ENCODE measurements around the gene ETF1.

Gene ETF1

GRCh38 chr5:138464388-138465260 is 78.4 kb downstream of the ETF1 start:
- TF ChIP-seq CREB1 (IDR thresholded peaks at IDR 0.05; ENCODE audit: low read depth), result no peak
- 0 out of 2 replicates have a peak, but pooled peaks have one; percentile 8 for TF ChIP-seq TEAD4 (IDR thresholded peaks at IDR 0.05)
- TF ChIP-seq ZBTB7A (IDR thresholded peaks at IDR 0.05; ENCODE audit: low read depth), result peak; percentile 21; the same call in 1 of the 2 replicates
- TF ChIP-seq FOXM1 (IDR thresholded peaks at IDR 0.05; ENCODE audit: borderline replicate concordance, low read depth), result no peak
- TF ChIP-seq RAD21 (IDR thresholded peaks at IDR 0.05; ENCODE audit: low read depth), result no peak
- TF ChIP-seq REST (IDR thresholded peaks at IDR 0.05; ENCODE audit: low read depth), result no peak
- no peak for TF ChIP-seq CEBPB (IDR thresholded peaks at IDR 0.05)
- TF ChIP-seq MAX (IDR thresholded peaks at IDR 0.05), result peak; percentile 50; the same call in 1 of the 2 replicates
- no peak; the same call in 1 of the 2 replicates for TF ChIP-seq NFIC (IDR thresholded peaks at IDR 0.05)
- peak; percentile 91 for TF ChIP-seq EGR1 (IDR thresholded peaks at IDR 0.05)
- peak; percentile 11 for TF ChIP-seq TCF12 (IDR thresholded peaks at IDR 0.05; ENCODE audit: low read depth)
- TF ChIP-seq YY1 (IDR thresholded peaks at IDR 0.05; ENCODE audit: low read depth), result no peak
- no peak; the same call in 1 of the 2 replicates for TF ChIP-seq USF1 (IDR thresholded peaks at IDR 0.05)
- TF ChIP-seq EP300 (IDR thresholded peaks at IDR 0.05; ENCODE audit: borderline replicate concordance), result no peak
- peak; percentile 44 for TF ChIP-seq TAF1 (IDR thresholded peaks at IDR 0.05; ENCODE audit: low read depth)

- TF ChIP-seq TAF1 (IDR thresholded peaks at IDR 0.05; ENCODE audit: low read depth) (peak; percentile 56; the same call in 1 of the 2 replicates), FOXM1 (IDR thresholded peaks at IDR 0.05; ENCODE audit: borderline replicate concordance, low read depth) (no peak), RAD21 (IDR thresholded peaks at IDR 0.05; ENCODE audit: low read depth) (peak; percentile 48), NFIC (IDR thresholded peaks at IDR 0.05) (peak; percentile 92), ZBTB7A (IDR thresholded peaks at IDR 0.05; ENCODE audit: low read depth) (peak; percentile 92; the same call in 1 of the 2 replicates), EP300 (IDR thresholded peaks at IDR 0.05; ENCODE audit: borderline replicate concordance) (no peak), TEAD4 (IDR thresholded peaks at IDR 0.05) (no peak), TCF12 (IDR thresholded peaks at IDR 0.05; ENCODE audit: low read depth) (0 out of 2 replicates have a peak, but pooled peaks have one; percentile 31), CREB1 (IDR thresholded peaks at IDR 0.05; ENCODE audit: low read depth) (no peak), CEBPB (IDR thresholded peaks at IDR 0.05) (no peak), MAX (IDR thresholded peaks at IDR 0.05) (peak; percentile 80)
Measured at GRCh38 chr5:138464008-138464387, 79.0 kb downstream of the ETF1 start.

- TF ChIP-seq EP300 (IDR thresholded peaks at IDR 0.05; ENCODE audit: borderline replicate concordance) (no peak), CEBPB (IDR thresholded peaks at IDR 0.05) (no peak), ZBTB7A (IDR thresholded peaks at IDR 0.05; ENCODE audit: low read depth) (no peak), RAD21 (IDR thresholded peaks at IDR 0.05; ENCODE audit: low read depth) (no peak), NFIC (IDR thresholded peaks at IDR 0.05) (no peak)
Measured at GRCh38 chr5:138463419-138464007, 79.5 kb downstream of the ETF1 start.

GRCh38 chr5:138461343-138462125 is 81.5 kb downstream of the ETF1 start:
- peak; percentile 84 for TF ChIP-seq USF1 (IDR thresholded peaks at IDR 0.05)
- TF ChIP-seq NFIC (IDR thresholded peaks at IDR 0.05), result no peak

- no peak for TF ChIP-seq ZBTB7A (IDR thresholded peaks at IDR 0.05; ENCODE audit: low read depth)
- no peak for TF ChIP-seq RAD21 (IDR thresholded peaks at IDR 0.05; ENCODE audit: low read depth)
- TF ChIP-seq TEAD4 (IDR thresholded peaks at IDR 0.05), result no peak
- no peak for TF ChIP-seq NFIC (IDR thresholded peaks at IDR 0.05)
- no peak for TF ChIP-seq CREB1 (IDR thresholded peaks at IDR 0.05; ENCODE audit: low read depth)
- no peak for TF ChIP-seq USF1 (IDR thresholded peaks at IDR 0.05)
- TF ChIP-seq TCF12 (IDR thresholded peaks at IDR 0.05; ENCODE audit: low read depth), result no peak
- no peak for TF ChIP-seq MAX (IDR thresholded peaks at IDR 0.05)
- TF ChIP-seq FOXM1 (IDR thresholded peaks at IDR 0.05; ENCODE audit: borderline replicate concordance, low read depth), result no peak
- no peak for TF ChIP-seq TAF1 (IDR thresholded peaks at IDR 0.05; ENCODE audit: low read depth)
- TF ChIP-seq EP300 (IDR thresholded peaks at IDR 0.05; ENCODE audit: borderline replicate concordance), result no peak
- no peak for TF ChIP-seq YY1 (IDR thresholded peaks at IDR 0.05; ENCODE audit: low read depth)
- no peak for TF ChIP-seq EGR1 (IDR thresholded peaks at IDR 0.05)
Measured at GRCh38 chr5:138460032-138460693, 82.9 kb downstream of the ETF1 start.
